Measurements from ENCODE around the gene CXADR. TPM values are rescaled to one million over a fixed set of nuclear protein-coding genes. Genes with fewer than 3 reads are reported as not detected.
A peak's percentile ranks its signal among the peaks of the same experiment; 100 is the strongest.

CXADR gene
- total and polyA plus RNA-seq, 9 of the 15 experiments (the other 6 are each of a cell fraction or from before 2014, with no cell fraction given), result 0.01 to 0.41 (median 0.14) TPM

GRCh38 chr21:17609681-17610080 is 96.8 kb downstream of the CXADR start (continued):
- TF ChIP-seq OTX1 (CRISPR knock-in tag; IDR thresholded peaks at IDR 0.05), result no peak
- TF ChIP-seq, protein P1, sequence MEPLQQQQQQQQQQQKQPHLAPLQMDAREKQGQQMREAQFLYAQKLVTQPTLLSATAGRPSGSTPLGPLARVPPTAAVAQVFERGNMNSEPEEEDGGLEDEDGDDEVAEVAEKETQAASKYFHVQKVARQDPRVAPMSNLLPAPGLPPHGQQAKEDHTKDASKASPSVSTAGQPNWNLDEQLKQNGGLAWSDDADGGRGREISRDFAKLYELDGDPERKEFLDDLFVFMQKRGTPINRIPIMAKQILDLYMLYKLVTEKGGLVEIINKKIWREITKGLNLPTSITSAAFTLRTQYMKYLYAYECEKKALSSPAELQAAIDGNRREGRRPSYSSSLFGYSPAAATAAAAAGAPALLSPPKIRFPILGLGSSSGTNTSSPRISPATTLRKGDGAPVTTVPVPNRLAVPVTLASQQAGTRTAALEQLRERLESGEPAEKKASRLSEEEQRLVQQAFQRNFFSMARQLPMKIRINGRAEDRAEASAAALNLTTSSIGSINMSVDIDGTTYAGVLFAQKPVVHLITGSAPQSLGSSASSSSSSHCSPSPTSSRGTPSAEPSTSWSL (CRISPR knock-in tag; IDR thresholded peaks at IDR 0.05; ENCODE audit: borderline replicate concordance), result no peak
- TF ChIP-seq ZNF253 (CRISPR knock-in tag; conservative IDR thresholded peaks at IDR 0.05), result no peak
- TF ChIP-seq, protein P2, sequence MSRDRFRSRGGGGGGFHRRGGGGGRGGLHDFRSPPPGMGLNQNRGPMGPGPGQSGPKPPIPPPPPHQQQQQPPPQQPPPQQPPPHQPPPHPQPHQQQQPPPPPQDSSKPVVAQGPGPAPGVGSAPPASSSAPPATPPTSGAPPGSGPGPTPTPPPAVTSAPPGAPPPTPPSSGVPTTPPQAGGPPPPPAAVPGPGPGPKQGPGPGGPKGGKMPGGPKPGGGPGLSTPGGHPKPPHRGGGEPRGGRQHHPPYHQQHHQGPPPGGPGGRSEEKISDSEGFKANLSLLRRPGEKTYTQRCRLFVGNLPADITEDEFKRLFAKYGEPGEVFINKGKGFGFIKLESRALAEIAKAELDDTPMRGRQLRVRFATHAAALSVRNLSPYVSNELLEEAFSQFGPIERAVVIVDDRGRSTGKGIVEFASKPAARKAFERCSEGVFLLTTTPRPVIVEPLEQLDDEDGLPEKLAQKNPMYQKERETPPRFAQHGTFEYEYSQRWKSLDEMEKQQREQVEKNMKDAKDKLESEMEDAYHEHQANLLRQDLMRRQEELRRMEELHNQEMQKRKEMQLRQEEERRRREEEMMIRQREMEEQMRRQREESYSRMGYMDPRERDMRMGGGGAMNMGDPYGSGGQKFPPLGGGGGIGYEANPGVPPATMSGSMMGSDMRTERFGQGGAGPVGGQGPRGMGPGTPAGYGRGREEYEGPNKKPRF (IDR thresholded peaks at IDR 0.05; ENCODE audit: low read depth, low read length), result no peak
- TF ChIP-seq ZNF146 (CRISPR knock-in tag; IDR thresholded peaks at IDR 0.05; ENCODE audit: unreplicated experiment), result peak; percentile 90
- TF ChIP-seq ZBTB11 (CRISPR knock-in tag; IDR thresholded peaks at IDR 0.05), result no peak
- 0 out of 4 replicates have a peak, but pooled peaks of 1 of the 2 experiments have one; percentile 12 for TF ChIP-seq KDM1A (IDR thresholded peaks at IDR 0.05)
- 0 out of 2 replicates have a peak, but pooled peaks have one; percentile 18 for TF ChIP-seq KHSRP (IDR thresholded peaks at IDR 0.05)
- no peak for TF ChIP-seq ELK1 (CRISPR knock-in tag; IDR thresholded peaks at IDR 0.05)
- TF ChIP-seq ZNF407 (IDR thresholded peaks at IDR 0.05; ENCODE audit: low read depth), result no peak
- TF ChIP-seq TCF7 (IDR thresholded peaks at IDR 0.05; ENCODE audit: borderline replicate concordance), result no peak

Measured in K562 (cell line).